DOHH2 (cell line): ENCODE results near the gene IL1RAP.

Source experiments
- EZH2phosphoT487 ChIP-seq: fragments of 200-600 bp; sonication (generic); IDR thresholded peaks from 2 replicates; pipeline ENCODE4 v1.6.1; 2017; ENCODE audit warnings: borderline replicate concordance, mild to moderate bottlenecking, antibody characterized with exemption, low read length, moderate library complexity, mixed read lengths
- TF ChIP-seq, protein P1 (sequence below): fragments of 200-600 bp; sonication (generic); IDR thresholded peaks from one replicate; pipeline ENCODE4 v1.5.1; 2014; ENCODE audit warnings: antibody characterized with exemption, mild to moderate bottlenecking, low read depth, low read length; ENCODE audit not compliant: poor library complexity, severe bottlenecking

DNA sequence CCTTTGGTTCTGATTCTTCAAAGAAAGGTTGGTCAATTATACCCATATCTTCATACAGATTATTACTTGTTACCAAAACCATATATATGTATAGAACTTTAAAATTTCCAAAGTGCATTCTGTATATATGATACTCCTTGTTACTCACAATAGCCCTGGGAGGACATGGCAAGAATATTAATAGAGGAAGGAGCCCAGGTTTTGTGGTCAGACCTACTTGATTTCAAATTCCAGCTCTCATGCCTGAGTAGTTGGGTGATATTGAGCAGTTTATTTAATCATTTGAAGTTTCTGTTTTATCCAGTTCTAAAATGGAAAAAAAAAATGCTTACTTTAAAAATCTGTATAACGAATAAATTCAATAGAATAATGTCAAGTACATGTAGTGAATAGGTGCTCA, 2.5 kb downstream of the IL1RAP start:
- TF ChIP-seq, protein P1, sequence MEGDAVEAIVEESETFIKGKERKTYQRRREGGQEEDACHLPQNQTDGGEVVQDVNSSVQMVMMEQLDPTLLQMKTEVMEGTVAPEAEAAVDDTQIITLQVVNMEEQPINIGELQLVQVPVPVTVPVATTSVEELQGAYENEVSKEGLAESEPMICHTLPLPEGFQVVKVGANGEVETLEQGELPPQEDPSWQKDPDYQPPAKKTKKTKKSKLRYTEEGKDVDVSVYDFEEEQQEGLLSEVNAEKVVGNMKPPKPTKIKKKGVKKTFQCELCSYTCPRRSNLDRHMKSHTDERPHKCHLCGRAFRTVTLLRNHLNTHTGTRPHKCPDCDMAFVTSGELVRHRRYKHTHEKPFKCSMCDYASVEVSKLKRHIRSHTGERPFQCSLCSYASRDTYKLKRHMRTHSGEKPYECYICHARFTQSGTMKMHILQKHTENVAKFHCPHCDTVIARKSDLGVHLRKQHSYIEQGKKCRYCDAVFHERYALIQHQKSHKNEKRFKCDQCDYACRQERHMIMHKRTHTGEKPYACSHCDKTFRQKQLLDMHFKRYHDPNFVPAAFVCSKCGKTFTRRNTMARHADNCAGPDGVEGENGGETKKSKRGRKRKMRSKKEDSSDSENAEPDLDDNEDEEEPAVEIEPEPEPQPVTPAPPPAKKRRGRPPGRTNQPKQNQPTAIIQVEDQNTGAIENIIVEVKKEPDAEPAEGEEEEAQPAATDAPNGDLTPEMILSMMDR, result no peak
- no peak for TF ChIP-seq EZH2phosphoT487
